NCI-H748 (cell line): ENCODE results near the gene CTBP1.

Experiments
- DNase-seq: peaks from one replicate; lab custom pipeline; 2025; ENCODE audit not compliant: unreplicated experiment; lab: John Stamatoyannopoulos, UW

CTBP1 gene

DNA sequence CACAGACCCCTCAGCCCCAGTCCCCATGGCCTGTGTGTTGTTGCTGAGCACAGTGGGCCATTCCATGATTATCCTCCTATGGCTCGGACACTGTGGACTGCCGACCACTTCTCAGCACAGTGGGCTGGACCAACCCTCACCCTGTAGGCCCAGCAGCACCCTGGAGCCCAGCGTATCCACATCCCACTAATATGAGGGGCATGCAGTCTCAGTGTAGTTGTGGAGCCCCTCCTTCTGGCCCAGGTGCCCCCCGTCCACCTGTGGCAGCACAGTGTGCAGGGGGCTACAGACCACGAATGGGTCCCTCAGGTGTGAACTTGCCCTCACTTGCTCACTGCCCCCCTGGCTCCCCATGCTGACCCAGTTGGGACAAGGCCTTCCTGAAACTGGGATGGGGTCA lies 84.5 kb downstream of the CTBP1 start:
- DNase-seq: no peak

DNA sequence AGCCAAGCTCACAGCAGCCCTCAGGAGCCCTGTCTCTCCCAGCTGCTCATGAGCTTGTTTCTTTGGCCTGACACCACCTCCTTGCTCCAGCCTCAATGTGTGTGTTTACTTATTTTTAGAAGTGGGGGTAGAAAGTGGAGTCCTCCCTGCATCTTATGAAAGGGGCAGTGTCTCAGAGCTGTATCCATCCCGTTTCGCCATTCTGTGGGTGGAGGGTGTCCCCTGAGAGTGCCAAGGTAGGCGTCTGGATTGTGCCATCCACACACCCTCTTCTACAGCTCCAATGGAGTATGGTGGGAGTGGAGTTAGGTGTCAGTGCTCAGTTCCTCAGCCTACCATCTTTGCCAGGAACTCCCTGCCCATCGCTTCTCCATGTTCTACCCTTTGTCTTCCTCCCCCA lies 84.9 kb downstream of the CTBP1 start:
- DNase-seq: no peak
